ENCODE measurements around the gene LTO1.
"Not testable (repeated sequence)": the region's sequence is repeated elsewhere in the genome, so short reads cannot be mapped to it uniquely, and the experiment has no call there.

LTO1 gene

DNA sequence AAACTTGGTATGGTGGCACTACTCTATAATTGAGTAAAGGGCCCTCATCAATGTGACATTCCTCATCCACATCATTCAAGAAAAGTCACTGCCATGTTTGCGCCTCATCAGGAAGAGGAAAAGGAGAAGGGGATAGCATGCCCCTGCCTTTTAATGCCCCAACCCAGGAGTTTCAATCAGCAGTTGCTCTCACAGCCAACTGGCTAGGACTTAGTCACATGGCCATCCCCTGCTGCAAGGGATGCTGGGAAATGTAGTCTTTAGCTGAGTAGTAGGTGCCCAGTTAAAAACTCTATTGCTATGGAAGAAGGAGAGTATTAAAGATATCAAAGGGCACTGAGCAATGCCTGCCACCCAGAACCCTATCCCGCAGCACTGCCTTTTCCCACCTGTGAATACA is 45.1 kb downstream of the LTO1 start:
- DNase-seq = no peak

DNA sequence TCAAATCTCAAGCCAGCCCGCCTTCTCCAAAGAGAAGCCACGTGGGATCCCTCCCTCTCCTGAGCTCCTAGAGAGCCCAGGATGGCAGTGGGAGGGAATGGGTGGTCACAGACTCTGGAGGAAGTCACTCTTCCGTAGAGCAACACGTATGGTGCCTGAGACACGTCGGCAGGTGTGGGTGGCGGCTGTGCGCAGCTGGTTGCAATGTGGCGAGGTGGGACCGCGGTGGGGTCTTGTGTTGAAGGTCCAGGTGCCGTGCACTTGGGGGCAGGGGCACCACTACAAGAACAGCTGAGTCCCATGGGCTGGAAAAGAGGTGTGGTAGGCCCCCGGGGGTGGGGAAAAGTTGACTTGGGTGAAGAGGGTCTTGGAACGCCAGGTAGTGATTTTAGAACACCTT is 47.6 kb downstream of the LTO1 start:
- no peak for DNase-seq

DNA sequence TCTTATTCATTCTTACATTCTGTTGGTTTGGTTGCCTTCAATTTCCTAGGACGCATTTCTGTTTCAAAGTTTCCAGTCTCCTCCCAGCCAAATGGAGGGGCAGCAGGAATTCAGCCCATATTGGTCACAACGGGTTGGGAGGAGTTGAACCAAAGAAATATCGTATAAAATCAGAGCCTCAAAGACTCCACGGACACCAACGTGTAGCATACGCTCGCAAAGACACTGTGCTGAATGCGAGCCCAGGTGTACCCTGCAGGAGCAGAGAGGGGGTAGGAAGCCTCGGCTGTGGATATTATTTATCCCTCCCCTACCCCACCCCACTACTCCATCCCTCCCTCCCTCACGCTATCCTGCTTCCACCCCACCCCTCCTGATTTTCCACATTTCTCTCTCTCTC is 49.7 kb downstream of the LTO1 start:
- DNase-seq = no peak

DNA sequence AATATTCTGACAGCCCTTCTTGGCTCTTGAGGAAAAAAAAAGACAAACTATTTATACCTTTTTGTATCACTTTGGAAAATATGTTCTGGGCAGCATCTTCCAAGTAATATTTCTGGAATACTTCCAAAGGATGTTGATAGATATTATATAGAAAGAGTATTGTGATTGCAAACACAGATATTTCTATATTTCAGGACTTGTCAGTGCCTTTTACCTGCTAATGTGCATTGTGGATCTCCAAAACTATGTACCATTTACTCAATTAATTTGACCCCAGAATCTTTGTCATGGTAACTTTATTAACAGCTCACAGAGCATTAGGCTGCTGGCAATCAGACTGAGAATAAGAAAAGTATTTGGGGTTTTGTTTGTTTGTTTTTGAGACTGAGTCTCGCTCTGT is 50.9 kb downstream of the LTO1 start:
- DNase-seq = no peak

DNA sequence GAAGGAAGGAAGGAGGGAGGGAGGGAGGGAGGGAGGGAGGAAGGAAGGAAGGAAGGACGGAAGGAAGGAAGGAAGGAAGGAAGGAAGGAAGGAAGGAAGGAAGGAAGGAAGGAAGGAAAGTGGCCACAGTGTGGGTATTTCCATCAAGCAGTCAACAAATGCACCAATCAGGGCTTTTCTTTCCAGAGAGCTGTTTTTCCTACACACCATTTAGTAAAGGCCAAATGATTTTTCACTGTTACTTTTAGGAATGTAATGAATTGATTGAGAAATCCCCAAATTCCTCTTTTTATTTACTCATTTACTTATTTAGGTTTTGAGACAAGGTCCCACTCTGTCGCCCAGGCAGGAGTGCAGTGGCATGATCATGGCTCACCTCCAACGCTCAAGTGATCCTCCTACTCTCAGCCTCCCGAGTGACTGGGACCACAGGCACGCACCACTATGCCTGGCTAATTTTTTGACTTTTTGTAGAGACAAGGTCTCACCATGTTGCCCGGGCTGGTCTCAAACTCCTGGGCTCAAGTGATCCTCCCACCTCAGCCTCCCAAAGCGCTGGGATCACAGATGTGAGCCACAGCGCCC is 53.0 kb downstream of the LTO1 start:
- not testable (repeated sequence) for DNase-seq

DNA sequence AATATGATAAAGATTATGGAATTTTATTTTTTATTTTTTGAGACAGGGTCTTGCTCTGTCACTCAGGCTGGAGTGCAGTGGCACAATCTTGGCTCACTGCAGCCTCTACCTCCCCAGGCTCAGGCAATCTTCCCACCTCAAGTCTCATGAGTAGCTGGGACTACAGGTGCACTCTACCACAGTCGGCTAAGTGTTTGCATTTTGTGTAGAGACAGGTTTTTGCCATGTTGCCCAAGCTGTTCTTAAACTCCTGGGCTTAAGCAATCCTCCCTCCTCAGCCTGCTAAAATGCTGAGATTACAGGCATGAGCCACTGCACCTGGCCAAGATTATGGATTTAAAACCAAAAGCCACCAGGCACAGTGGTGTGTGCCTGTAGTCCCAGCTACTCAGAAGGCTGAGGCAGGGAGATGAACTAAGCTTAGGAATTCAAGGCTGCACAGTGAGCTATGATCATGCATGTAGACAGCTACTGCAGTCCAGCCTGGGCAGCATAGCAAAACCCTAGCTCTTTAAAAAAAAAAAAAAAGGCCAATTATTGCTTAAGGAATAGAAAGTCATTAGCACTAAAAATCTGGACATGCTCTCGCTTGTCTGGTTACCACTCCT is 54.4 kb downstream of the LTO1 start:
- DNase-seq = no peak

DNA sequence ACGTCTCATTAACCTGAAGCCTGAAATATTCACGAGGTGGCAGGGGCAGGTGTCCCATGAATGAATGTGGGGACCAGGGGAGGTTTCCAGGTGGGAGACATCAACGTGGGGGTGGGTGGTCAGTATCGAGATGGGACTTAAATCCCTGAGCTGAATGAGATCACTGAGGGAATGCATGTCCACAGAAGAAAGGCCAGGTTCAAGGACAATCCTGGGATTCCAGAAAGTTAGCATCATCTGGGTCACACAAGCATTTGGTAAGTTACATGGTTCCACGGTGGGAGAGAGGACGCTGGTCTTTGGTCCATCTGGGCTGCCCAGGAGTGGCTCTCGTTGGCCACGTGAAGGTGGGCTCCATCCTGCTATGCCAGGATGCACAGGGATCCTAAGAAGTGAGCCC is 56.9 kb downstream of the LTO1 start:
- no peak for DNase-seq

DNA sequence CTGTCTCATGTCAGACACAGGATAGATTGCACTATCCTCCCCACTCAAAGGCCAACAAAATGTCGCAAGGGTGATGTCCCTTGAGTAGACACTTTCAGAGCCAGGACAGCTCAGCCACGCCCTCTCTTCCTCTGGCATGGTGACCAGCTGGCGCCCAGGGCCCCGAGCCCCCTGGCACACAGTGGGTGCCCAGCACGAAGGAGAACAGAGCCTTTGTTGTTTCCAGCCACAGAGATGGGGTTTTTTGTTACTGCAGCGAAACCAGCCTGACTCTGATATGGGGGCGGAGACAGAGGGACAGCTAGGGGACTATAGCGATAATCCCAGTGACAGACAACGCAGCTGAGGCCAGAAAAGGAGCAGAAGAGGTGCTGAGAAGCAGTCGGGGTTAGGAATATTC is 57.5 kb downstream of the LTO1 start:
- DNase-seq = no peak

DNA sequence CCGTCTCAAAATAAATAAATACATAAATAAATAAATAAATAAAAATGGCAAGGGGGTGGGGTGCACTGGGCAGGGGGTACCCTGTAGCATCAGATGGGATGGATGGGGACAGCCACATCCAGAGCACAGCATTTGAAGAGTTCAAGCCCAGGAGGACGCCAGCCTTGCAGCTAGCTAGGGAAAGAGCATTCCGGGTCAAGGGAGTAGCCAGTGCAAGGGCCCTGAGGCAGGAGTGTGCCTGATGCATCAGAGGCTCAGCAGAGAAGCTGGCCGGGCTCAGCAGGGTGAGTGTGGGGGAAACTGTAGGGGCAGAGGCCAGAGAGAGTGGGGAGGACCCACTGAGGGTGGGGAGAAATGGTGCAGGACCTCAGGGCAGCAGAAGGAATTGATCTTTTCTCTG is 57.9 kb downstream of the LTO1 start:
- DNase-seq = no peak

All from fibroblast of skin of right biceps (primary cell).